IMR-90 (cell line): ENCODE data around the gene PHF8. TPM values are rescaled to one million over a fixed set of nuclear protein-coding genes. Genes with fewer than 3 reads are reported as not detected.

Experiments used
- ATAC-seq: fragments of 200-7000 bp; cut with Tn5 transposase; 2 replicates; pipeline ENCODE4 v1.9.1; 2020; ENCODE audit warnings: low read depth, mild to moderate bottlenecking, moderate library complexity
- BruUV-seq: library from RNA; stranded (reverse); fragments of 400-500 nt; replicated peaks from 2 replicates; lab custom pipeline; 2021; lab: Mats Ljungman, UMichigan
- CTCF ChIA-PET: fragments of 300-600 bp; formaldehyde crosslinking; extraction: SDS; loops from one replicate; lab custom pipeline; 2021; ENCODE audit warnings: antibody characterized with exemption; lab: Yijun Ruan, JAX
- POLR2A ChIA-PET: fragments of 300-600 bp; sonication (Branson Sonifier 250); formaldehyde crosslinking; loops from one replicate; lab custom pipeline; 2022; ENCODE audit warnings: antibody characterized with exemption; ENCODE audit not compliant: unreplicated experiment; lab: Charles Lee
- DNase-seq: peaks from one replicate; pipeline ENCODE4 v3.0.0; 2013
- H2AFZ ChIP-seq: replicated peaks from 2 replicates; pipeline ENCODE3; 2013; ENCODE audit warnings: low read length, mild to moderate bottlenecking; ENCODE audit not compliant: poor library complexity
- H2AK5ac ChIP-seq: 2 replicates; pipeline ENCODE4 v1.6.1; 2013; ENCODE audit warnings: low read depth, low read length, inconsistent platforms
- H2AK9ac ChIP-seq: replicated peaks from 2 replicates; pipeline ENCODE3; 2013; ENCODE audit warnings: mild to moderate bottlenecking, low read depth, low read length, moderate library complexity; ENCODE audit not compliant: poor library complexity
- H2BK120ac ChIP-seq: 2 replicates; pipeline ENCODE4 v1.6.1; 2013; ENCODE audit warnings: low read depth, low read length, inconsistent platforms
- H2BK15ac ChIP-seq: 3 replicates; pipeline ENCODE4 v1.6.1; 2013; ENCODE audit warnings: low read depth, low read length, inconsistent platforms
- H2BK20ac ChIP-seq: 2 replicates; pipeline ENCODE4 v1.6.1; 2013; ENCODE audit warnings: low read depth, mild to moderate bottlenecking, inconsistent platforms, low read length, moderate library complexity
- H2BK5ac ChIP-seq: 2 replicates; pipeline ENCODE4 v1.6.1; 2013; ENCODE audit warnings: mild to moderate bottlenecking, low read depth, low read length, inconsistent platforms; ENCODE audit not compliant: poor library complexity, severe bottlenecking
- H3K14ac ChIP-seq: replicated peaks from 2 replicates; pipeline ENCODE4 v1.6.1; 2013; ENCODE audit warnings: low read depth, low read length, inconsistent platforms
- H3K18ac ChIP-seq: 2 replicates; pipeline ENCODE4 v1.6.1; 2013; ENCODE audit warnings: low read depth, low read length, control low read depth
- H3K23ac ChIP-seq: 2 replicates; pipeline ENCODE4 v1.6.1; 2013; ENCODE audit warnings: low read depth, low read length, inconsistent platforms
- H3K27ac ChIP-seq: 2 replicates; pipeline ENCODE4 v1.5.1; 2013; ENCODE audit warnings: mild to moderate bottlenecking, control low read depth, low read length; ENCODE audit not compliant: insufficient read depth
- H3K27me3 ChIP-seq: 2 replicates; pipeline ENCODE4 v1.6.1; 2013; ENCODE audit warnings: low read length; ENCODE audit not compliant: control insufficient read depth, insufficient read depth
- H3K36me3 ChIP-seq: 2 replicates; pipeline ENCODE4 v1.6.1; 2013; ENCODE audit warnings: low read length, mixed read lengths; ENCODE audit not compliant: control insufficient read depth, insufficient read depth
- H3K4ac ChIP-seq: 2 replicates; pipeline ENCODE4 v1.6.1; 2013; ENCODE audit warnings: low read depth, low read length, inconsistent platforms
- H3K4me1 ChIP-seq: 2 replicates; pipeline ENCODE4 v1.6.1; 2013; ENCODE audit warnings: low read length, mixed read lengths; ENCODE audit not compliant: control insufficient read depth, insufficient read depth
- H3K4me2 ChIP-seq: 2 replicates; pipeline ENCODE4 v1.6.1; 2013; ENCODE audit warnings: low read depth, mild to moderate bottlenecking, control low read depth, low read length, moderate library complexity
- H3K4me3 ChIP-seq: 2 replicates; pipeline ENCODE4 v1.5.1; 2013; ENCODE audit warnings: low read depth, mild to moderate bottlenecking, control low read depth, low read length, moderate library complexity; ENCODE audit not compliant: insufficient read depth
- H3K56ac ChIP-seq: 2 replicates; pipeline ENCODE4 v1.6.1; 2013; ENCODE audit warnings: low read length, inconsistent platforms; ENCODE audit not compliant: insufficient read depth; ENCODE audit errors: extremely low read depth
- H3K79me1 ChIP-seq, 2 experiments: 2 replicates each; pipeline ENCODE4 v1.6.1; 2013; ENCODE audit warnings: low read length in 2 of 2, inconsistent platforms in 1 of 2, low read depth in 1 of 2
- H3K9ac ChIP-seq: 2 replicates; pipeline ENCODE4 v1.6.1; 2013; ENCODE audit warnings: low read depth, low read length, control low read depth
- H3K9me1 ChIP-seq: 2 replicates; pipeline ENCODE4 v1.6.1; 2013; ENCODE audit warnings: low read length, inconsistent platforms; ENCODE audit not compliant: insufficient read depth
- H3K9me3 ChIP-seq: 2 replicates; pipeline ENCODE4 v1.6.1; 2013; ENCODE audit warnings: low read length; ENCODE audit not compliant: control insufficient read depth, insufficient read depth
- H4K20me1 ChIP-seq: 2 replicates; pipeline ENCODE4 v1.6.1; 2013; ENCODE audit warnings: low read length, inconsistent platforms; ENCODE audit not compliant: insufficient read depth
- H4K5ac ChIP-seq: 2 replicates; pipeline ENCODE4 v1.6.1; 2013; ENCODE audit warnings: mild to moderate bottlenecking, low read depth, low read length, control low read depth
- H4K8ac ChIP-seq, 2 experiments: 2 replicates each; pipeline ENCODE4 v1.6.1; 2013; ENCODE audit warnings: low read depth in 2 of 2, low read length in 2 of 2, control low read depth in 1 of 2, inconsistent platforms in 1 of 2
- H4K91ac ChIP-seq: 2 replicates; pipeline ENCODE4 v1.6.1; 2013; ENCODE audit warnings: low read depth, low read length, inconsistent platforms; ENCODE audit not compliant: insufficient read depth
- BHLHE40 ChIP-seq: fragments of 150-350 bp; IDR thresholded peaks from 2 replicates; pipeline ENCODE4 v1.6.1; 2016; ENCODE audit warnings: mild to moderate bottlenecking, low read depth, low read length
- CEBPB ChIP-seq: IDR thresholded peaks from 2 replicates; pipeline ENCODE4 v1.6.1; 2012; ENCODE audit warnings: low read depth, low read length, improper control_type of control experiment
- CHD1 ChIP-seq: IDR thresholded peaks from 2 replicates; pipeline ENCODE4 v1.6.1; 2012; ENCODE audit warnings: low read depth, low read length, improper control_type of control experiment
- FOS ChIP-seq: fragments of 150-350 bp; IDR thresholded peaks from 2 replicates; pipeline ENCODE4 v1.6.1; 2016; ENCODE audit warnings: low read depth, low read length
- MAFK ChIP-seq: IDR thresholded peaks from 2 replicates; pipeline ENCODE4 v1.6.1; 2012; ENCODE audit warnings: low read depth, low read length, improper control_type of control experiment
- MAZ ChIP-seq: IDR thresholded peaks from 2 replicates; pipeline ENCODE4 v1.6.1; 2012; ENCODE audit warnings: low read depth, mild to moderate bottlenecking, low read length, improper control_type of control experiment, moderate library complexity, borderline replicate concordance
- MXI1 ChIP-seq: IDR thresholded peaks from 2 replicates; pipeline ENCODE4 v1.6.1; 2012; ENCODE audit warnings: low read depth, mild to moderate bottlenecking, low read length, moderate library complexity, borderline replicate concordance
- NFE2L2 ChIP-seq: fragments of 150-350 bp; IDR thresholded peaks from 2 replicates; pipeline ENCODE4 v1.6.1; 2016; ENCODE audit warnings: low read depth, mild to moderate bottlenecking, low read length
- POLR2A ChIP-seq: IDR thresholded peaks from 2 replicates; pipeline ENCODE4 v1.6.1; 2012; ENCODE audit warnings: mild to moderate bottlenecking, low read depth, low read length
- RAD21 ChIP-seq: IDR thresholded peaks from 2 replicates; pipeline ENCODE4 v1.6.1; 2012; ENCODE audit warnings: low read length, improper control_type of control experiment
- RCOR1 ChIP-seq: IDR thresholded peaks from 2 replicates; pipeline ENCODE4 v1.6.1; 2012; ENCODE audit warnings: mild to moderate bottlenecking, low read length, improper control_type of control experiment; ENCODE audit not compliant: insufficient replicate concordance
- RFX5 ChIP-seq: IDR thresholded peaks from 2 replicates; pipeline ENCODE4 v1.8.0; 2012; ENCODE audit warnings: low read depth, mild to moderate bottlenecking, low read length, moderate library complexity
- SMC3 ChIP-seq: fragments of 150-350 bp; IDR thresholded peaks from 2 replicates; pipeline ENCODE4 v1.6.1; 2016; ENCODE audit warnings: low read depth, mild to moderate bottlenecking, antibody characterized with exemption, low read length, moderate library complexity
- WGBS, 2 experiments: methylation state at CpG; one replicate each; pipeline versions ENCODE4 v1.1.5 to v1.1.7; 2013; ENCODE audit warnings: missing lambda C conversion rate in 2 of 2; ENCODE audit not compliant: insufficient read length in 1 of 2; ENCODE audit errors: extremely low coverage in 2 of 2; 5-methylcytosine and 5-hydroxymethylcytosine counted together
- dilution Hi-C: fragments of 300-500 bp; cut with HindIII; formaldehyde crosslinking; loops from one replicate; pipeline ENCODE4 v1.14.3; 2018; ENCODE audit warnings: low sequenced_read_pairs; ENCODE audit not compliant: unreplicated experiment
- in situ Hi-C: fragments of 300-500 bp; cut with MboI; formaldehyde crosslinking; loops from 3 replicates; pipeline ENCODE4 v1.14.3; 2019; ENCODE audit warnings: low sequenced_read_pairs, inconsistent platforms, mixed read lengths
- intact Hi-C: fragments of 100-400 bp; cut with micrococcal nuclease; formaldehyde crosslinking; loops from 2 replicates; pipeline ENCODE4 v1.10.0; 2022
- polyA plus RNA-seq, 3 experiments: library from polyadenylated mRNA; depleted of rRNA; stranded (reverse); fragments of >200 nt; gene quantifications; 2 replicates each; pipeline ENCODE4 v1.2.3, GENCODE V29; 2012; ENCODE audit warnings: low replicate concordance in 1 of 3
- total RNA-seq: library from RNA; depleted of rRNA; stranded (reverse); fragments of >200 nt; gene quantifications from 2 replicates; pipeline ENCODE4 v1.2.3, GENCODE V29; 2012
- TF ChIP-seq, protein P1 (sequence below): fragments of 150-350 bp; IDR thresholded peaks from 2 replicates; pipeline ENCODE4 v1.6.1; 2016; ENCODE audit warnings: low read depth, mild to moderate bottlenecking, low read length, moderate library complexity, borderline replicate concordance
- TF ChIP-seq, protein P2 (sequence below): fragments of 150-350 bp; IDR thresholded peaks from 2 replicates; pipeline ENCODE4 v1.6.1; 2017; ENCODE audit warnings: mild to moderate bottlenecking, antibody characterized with exemption, low read length, low read depth
- TF ChIP-seq, protein P3 (sequence below): conservative IDR thresholded peaks from 2 replicates; pipeline ENCODE4 v1.5.1; 2012; ENCODE audit warnings: mild to moderate bottlenecking, low read depth, low read length, improper control_type of control experiment

Gene PHF8
- total and polyA plus RNA-seq, 2 of the 4 experiments (the other 2 are of a cell fraction): 12.8 to 15.2 TPM

DNA sequence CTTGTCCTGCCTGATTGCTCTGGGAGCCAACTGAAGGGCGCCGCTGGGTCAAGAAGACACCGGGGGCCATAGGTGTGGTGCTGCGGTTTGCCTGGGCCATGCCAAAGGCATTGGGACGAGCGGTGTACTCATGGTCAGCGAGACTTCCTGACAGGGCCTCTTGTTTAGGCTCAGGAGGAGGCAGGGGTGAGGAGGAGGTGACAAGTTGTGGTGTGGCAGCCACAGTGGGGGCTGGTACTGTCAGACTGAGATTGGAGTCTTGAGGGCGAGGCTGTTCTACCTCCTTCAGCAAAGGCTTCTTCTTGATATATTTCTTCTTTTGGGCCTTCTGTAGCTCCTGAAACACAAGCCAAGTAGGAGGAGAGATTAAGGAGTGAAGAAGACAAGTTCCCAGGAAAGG, 104.1 kb downstream of the PHF8 start:
- CTCF ChIA-PET: no interaction called here
- H3K9me1 ChIP-seq: no peaks in the 10 kb centered on the region
- no peak overlapping the region for H2BK120ac ChIP-seq
- H2BK20ac ChIP-seq: no peak overlapping the region
- no peak overlapping the region for H3K4ac ChIP-seq
- H4K8ac ChIP-seq: no peak overlapping the region
- no peaks in the 10 kb centered on the region for H3K79me1 ChIP-seq
- no TSS peak for BruUV-seq
- dilution Hi-C loops: no loop called here
- no peaks in the 10 kb centered on the region for H4K20me1 ChIP-seq
- H2BK5ac ChIP-seq: no peak overlapping the region
- no peak overlapping the region for H3K27ac ChIP-seq
- no peak overlapping the region for H3K18ac ChIP-seq
- no peaks in the 10 kb centered on the region; the same call in none of the 2 replicates for H3K27me3 ChIP-seq
- intact Hi-C loops: no loop called here
- H3K4me2 ChIP-seq: no peak overlapping the region
- H3K9ac ChIP-seq: no peak overlapping the region
- H2AK5ac ChIP-seq: no peak overlapping the region
- H3K23ac ChIP-seq: no peak overlapping the region
- in situ Hi-C loops: no loop called here
- H4K5ac ChIP-seq: no peak overlapping the region
- DNase-seq (no peak), ATAC-seq (no peak)
- no peak overlapping the region for H2BK15ac ChIP-seq
- no peak overlapping the region for H4K91ac ChIP-seq
- no peaks in the 10 kb centered on the region for H3K4me1 ChIP-seq
- H2AFZ ChIP-seq: no peak overlapping the region
- TF ChIP-seq BHLHE40: no peak
- no peak for TF ChIP-seq MAFK
- TF ChIP-seq CHD1: no peak
- TF ChIP-seq FOS: no peak
- no peak for TF ChIP-seq RFX5
- TF ChIP-seq SMC3: no peak
- TF ChIP-seq, protein P1, sequence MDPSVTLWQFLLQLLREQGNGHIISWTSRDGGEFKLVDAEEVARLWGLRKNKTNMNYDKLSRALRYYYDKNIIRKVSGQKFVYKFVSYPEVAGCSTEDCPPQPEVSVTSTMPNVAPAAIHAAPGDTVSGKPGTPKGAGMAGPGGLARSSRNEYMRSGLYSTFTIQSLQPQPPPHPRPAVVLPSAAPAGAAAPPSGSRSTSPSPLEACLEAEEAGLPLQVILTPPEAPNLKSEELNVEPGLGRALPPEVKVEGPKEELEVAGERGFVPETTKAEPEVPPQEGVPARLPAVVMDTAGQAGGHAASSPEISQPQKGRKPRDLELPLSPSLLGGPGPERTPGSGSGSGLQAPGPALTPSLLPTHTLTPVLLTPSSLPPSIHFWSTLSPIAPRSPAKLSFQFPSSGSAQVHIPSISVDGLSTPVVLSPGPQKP: no peak
- TF ChIP-seq, protein P2, sequence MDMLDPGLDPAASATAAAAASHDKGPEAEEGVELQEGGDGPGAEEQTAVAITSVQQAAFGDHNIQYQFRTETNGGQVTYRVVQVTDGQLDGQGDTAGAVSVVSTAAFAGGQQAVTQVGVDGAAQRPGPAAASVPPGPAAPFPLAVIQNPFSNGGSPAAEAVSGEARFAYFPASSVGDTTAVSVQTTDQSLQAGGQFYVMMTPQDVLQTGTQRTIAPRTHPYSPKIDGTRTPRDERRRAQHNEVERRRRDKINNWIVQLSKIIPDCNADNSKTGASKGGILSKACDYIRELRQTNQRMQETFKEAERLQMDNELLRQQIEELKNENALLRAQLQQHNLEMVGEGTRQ: no peak
- no peak for TF ChIP-seq MAZ
- TF ChIP-seq RCOR1: no peak
- TF ChIP-seq MXI1: no peak
- TF ChIP-seq, protein P3, sequence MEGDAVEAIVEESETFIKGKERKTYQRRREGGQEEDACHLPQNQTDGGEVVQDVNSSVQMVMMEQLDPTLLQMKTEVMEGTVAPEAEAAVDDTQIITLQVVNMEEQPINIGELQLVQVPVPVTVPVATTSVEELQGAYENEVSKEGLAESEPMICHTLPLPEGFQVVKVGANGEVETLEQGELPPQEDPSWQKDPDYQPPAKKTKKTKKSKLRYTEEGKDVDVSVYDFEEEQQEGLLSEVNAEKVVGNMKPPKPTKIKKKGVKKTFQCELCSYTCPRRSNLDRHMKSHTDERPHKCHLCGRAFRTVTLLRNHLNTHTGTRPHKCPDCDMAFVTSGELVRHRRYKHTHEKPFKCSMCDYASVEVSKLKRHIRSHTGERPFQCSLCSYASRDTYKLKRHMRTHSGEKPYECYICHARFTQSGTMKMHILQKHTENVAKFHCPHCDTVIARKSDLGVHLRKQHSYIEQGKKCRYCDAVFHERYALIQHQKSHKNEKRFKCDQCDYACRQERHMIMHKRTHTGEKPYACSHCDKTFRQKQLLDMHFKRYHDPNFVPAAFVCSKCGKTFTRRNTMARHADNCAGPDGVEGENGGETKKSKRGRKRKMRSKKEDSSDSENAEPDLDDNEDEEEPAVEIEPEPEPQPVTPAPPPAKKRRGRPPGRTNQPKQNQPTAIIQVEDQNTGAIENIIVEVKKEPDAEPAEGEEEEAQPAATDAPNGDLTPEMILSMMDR: no peak
- TF ChIP-seq POLR2A: no peak
- no peak for TF ChIP-seq CEBPB
- no peak for TF ChIP-seq RAD21
- TF ChIP-seq NFE2L2: no peak
- POLR2A ChIA-PET: no interaction called here
- H3K9me3 ChIP-seq: no peaks in the 10 kb centered on the region
- WGBS, 2 experiments: no CpG with 5 or more reads among the region's 8 CpGs
- peaks cover 31% of the 10 kb centered on the region for H3K36me3 ChIP-seq
- H3K56ac ChIP-seq: no peak overlapping the region
- H2AK9ac ChIP-seq: no peak overlapping the region
- no peak overlapping the region for H3K4me3 ChIP-seq
- H3K14ac ChIP-seq: no peak overlapping the region
